ENCODE results near the gene PRAME. TPM values are rescaled to one million over a fixed set of nuclear protein-coding genes. Genes with fewer than 3 reads are reported as not detected.
A peak's percentile ranks its signal among the peaks of the same experiment; 100 is the strongest.

The PRAME gene
- total and polyA plus RNA-seq, 2 donors (not counting 3 experiments of a cell fraction or from before 2014, with no cell fraction given), result 0.07 TPM; not detected in 1

DNA sequence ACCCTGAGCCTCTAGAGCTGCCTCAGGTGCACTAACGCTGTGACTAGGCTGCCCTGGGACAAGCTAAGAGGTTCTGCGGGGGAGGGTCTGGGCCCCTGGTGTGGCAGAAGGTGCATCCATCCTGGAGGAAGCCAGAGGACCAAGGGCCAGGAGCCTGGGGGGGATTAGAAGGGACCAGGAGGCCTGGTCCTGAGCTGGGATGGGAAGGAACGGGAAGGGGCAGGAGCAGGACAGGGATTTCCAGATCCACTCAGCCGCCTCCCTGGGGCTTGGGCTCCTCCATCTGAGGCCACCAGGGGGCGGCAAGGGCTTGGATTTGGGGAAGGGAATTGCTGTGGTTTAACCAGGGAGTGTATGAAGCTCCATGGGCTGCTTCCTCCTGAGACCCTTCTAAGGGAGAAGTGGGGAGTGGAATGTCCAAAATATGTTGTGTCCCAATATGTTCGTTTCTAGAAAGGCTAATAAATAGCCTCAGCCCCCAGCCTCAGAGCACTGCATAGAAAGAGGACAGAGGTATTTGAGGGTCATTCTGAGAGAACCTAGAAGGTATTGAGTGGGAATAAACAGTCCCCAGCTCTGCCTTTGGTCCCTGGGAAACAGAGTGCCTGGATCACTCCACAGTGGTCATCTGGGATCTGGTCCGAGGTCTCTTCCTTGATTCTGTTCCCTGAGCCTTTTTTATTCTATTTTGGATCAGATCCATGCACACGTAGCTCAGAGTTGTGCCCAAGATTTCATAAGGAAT, 17.4 kb upstream of the PRAME start:
- H3K4me1 ChIP-seq (ENCODE audit: control insufficient read depth, extremely low read depth, insufficient read depth, low read length), result no peaks in the 10 kb centered on the region
- intact Hi-C loops (cut with micrococcal nuclease), result loop anchor here (1.0 kb wide), 1 partner anchor 112 kb away; no protein-coding TSS in a partner anchor
- H3K4me3 ChIP-seq (replicated peaks in 1 of 3; ENCODE audit: insufficient read depth in 1 of 3, low read depth in 1 of 3, low read length in 3 of 3), result no peak overlapping the region
- H3K9me1 ChIP-seq (replicated peaks; ENCODE audit: control insufficient read depth, extremely low read depth, insufficient read depth, low read length), result no peaks in the 10 kb centered on the region
- H4K20me1 ChIP-seq (replicated peaks; ENCODE audit: control insufficient read depth, extremely low read depth, insufficient read depth, low read length), result no peaks in the 10 kb centered on the region
- ChIA-PET CTCF (interaction anchor here (0.6 to 4.3 kb wide), 32 partner anchors 10 to 556 kb away, joined by 3 to 126 read pairs (median 4); partner anchors contain the start of genes PRAME and ZNF280A), POLR2A (no interaction called here)
- DNase-seq (ENCODE audit: low read depth, low spot score), result peak; percentile 31
- FAIRE-seq, result peak; percentile 69
- no TSS peak for BruUV-seq (replicated peaks)
- no peaks in the 10 kb centered on the region for H3K9me3 ChIP-seq (replicated peaks; ENCODE audit: control insufficient read depth, insufficient read depth, low read length)
- H3K27ac ChIP-seq (ENCODE audit: insufficient read depth, low read depth, low read length), result no peak overlapping the region
- no peak overlapping the region for H2AFZ ChIP-seq (ENCODE audit: low read depth, low read length)
- no peak overlapping the region for H3K4me2 ChIP-seq (ENCODE audit: insufficient read depth, low read length)
- peaks cover 10 to 12% of the 10 kb centered on the region in 2 experiments for H3K27me3 ChIP-seq (ENCODE audit: control insufficient read depth in 2 of 2, insufficient read depth in 2 of 2, low read length in 2 of 2)
- dilution Hi-C loops (cut with MboI; ENCODE audit: extremely low pct_ligation_motif_present, low sequenced_read_pairs), result no loop called here
- no peak overlapping the region for H3K9ac ChIP-seq (replicated peaks; ENCODE audit: extremely low read depth, insufficient read depth, low read length)
- no peaks in the 10 kb centered on the region for H3K79me2 ChIP-seq (ENCODE audit: control insufficient read depth, insufficient read depth, low read length)
- TF ChIP-seq, protein P1, sequence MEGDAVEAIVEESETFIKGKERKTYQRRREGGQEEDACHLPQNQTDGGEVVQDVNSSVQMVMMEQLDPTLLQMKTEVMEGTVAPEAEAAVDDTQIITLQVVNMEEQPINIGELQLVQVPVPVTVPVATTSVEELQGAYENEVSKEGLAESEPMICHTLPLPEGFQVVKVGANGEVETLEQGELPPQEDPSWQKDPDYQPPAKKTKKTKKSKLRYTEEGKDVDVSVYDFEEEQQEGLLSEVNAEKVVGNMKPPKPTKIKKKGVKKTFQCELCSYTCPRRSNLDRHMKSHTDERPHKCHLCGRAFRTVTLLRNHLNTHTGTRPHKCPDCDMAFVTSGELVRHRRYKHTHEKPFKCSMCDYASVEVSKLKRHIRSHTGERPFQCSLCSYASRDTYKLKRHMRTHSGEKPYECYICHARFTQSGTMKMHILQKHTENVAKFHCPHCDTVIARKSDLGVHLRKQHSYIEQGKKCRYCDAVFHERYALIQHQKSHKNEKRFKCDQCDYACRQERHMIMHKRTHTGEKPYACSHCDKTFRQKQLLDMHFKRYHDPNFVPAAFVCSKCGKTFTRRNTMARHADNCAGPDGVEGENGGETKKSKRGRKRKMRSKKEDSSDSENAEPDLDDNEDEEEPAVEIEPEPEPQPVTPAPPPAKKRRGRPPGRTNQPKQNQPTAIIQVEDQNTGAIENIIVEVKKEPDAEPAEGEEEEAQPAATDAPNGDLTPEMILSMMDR (IDR thresholded peaks at IDR 0.05; ENCODE audit: extremely low read depth in 1 of 2, insufficient read depth in 1 of 2, low read depth in 1 of 2, low read length in 2 of 2), result peak; percentile 82 to 94
- TF ChIP-seq EZH2 (IDR thresholded peaks at IDR 0.05; ENCODE audit: borderline replicate concordance, low read depth, low read length, severe bottlenecking), result no peak
- H3K36me3 ChIP-seq (ENCODE audit: control insufficient read depth in 2 of 2, extremely low read depth in 1 of 2, insufficient read depth in 2 of 2, low read length in 2 of 2), result no peaks in the 10 kb centered on the region

DNA sequence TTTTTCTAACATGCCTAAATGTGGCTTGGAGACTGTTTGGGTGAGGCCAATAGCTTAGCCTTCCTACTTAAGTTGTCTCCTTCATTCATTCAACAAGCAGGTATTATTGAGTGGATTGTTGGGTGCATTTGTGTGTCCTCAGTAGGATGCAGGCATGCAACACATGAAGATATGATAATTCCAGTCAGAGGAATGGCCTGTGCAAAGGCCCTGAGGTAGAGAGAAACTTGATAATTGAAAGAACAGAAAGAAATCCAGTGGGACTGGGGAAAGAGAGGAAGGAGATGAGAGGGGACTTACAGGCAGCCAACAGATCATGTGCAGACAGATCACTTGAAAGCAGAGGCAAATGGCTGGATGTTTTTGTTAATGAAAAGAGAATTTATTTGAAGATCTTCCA, 15.3 kb upstream of the PRAME start:
- Histone ChIP-seq H3K36me3 (ENCODE audit: control insufficient read depth in 2 of 2, extremely low read depth in 1 of 2, insufficient read depth in 2 of 2, low read length in 2 of 2) (no peaks in the 10 kb centered on the region), H4K20me1 (replicated peaks; ENCODE audit: control insufficient read depth, extremely low read depth, insufficient read depth, low read length) (no peaks in the 10 kb centered on the region), H3K4me2 (ENCODE audit: insufficient read depth, low read length) (no peak overlapping the region), H3K9ac (replicated peaks; ENCODE audit: extremely low read depth, insufficient read depth, low read length) (no peak overlapping the region), H3K27me3 (ENCODE audit: control insufficient read depth in 2 of 2, insufficient read depth in 2 of 2, low read length in 2 of 2) (peaks cover 10 to 14% of the 10 kb centered on the region in 2 experiments), H3K4me1 (ENCODE audit: control insufficient read depth, extremely low read depth, insufficient read depth, low read length) (no peaks in the 10 kb centered on the region), H3K4me3 (replicated peaks in 1 of 3; ENCODE audit: insufficient read depth in 1 of 3, low read depth in 1 of 3, low read length in 3 of 3) (no peak overlapping the region), H3K79me2 (ENCODE audit: control insufficient read depth, insufficient read depth, low read length) (no peaks in the 10 kb centered on the region), H2AFZ (ENCODE audit: low read depth, low read length) (no peak overlapping the region), H3K27ac (ENCODE audit: insufficient read depth, low read depth, low read length) (no peak overlapping the region), H3K9me1 (replicated peaks; ENCODE audit: control insufficient read depth, extremely low read depth, insufficient read depth, low read length) (no peaks in the 10 kb centered on the region), H3K9me3 (replicated peaks; ENCODE audit: control insufficient read depth, insufficient read depth, low read length) (no peaks in the 10 kb centered on the region)
- POLR2A ChIA-PET, result no interaction called here
- no peak for FAIRE-seq
- no peak for DNase-seq (ENCODE audit: low read depth, low spot score)
- dilution Hi-C loops (cut with MboI; ENCODE audit: extremely low pct_ligation_motif_present, low sequenced_read_pairs) (no loop called here), intact Hi-C loops (cut with micrococcal nuclease) (no loop called here)
- TF ChIP-seq GATA2 (IDR thresholded peaks at IDR 0.05; ENCODE audit: insufficient read depth, insufficient read length, low read depth, low read length), result no peak
- TF ChIP-seq, protein P1 (IDR thresholded peaks at IDR 0.05; ENCODE audit: extremely low read depth in 1 of 2, insufficient read depth in 1 of 2, low read depth in 1 of 2, low read length in 2 of 2), result no peak
- no peak for TF ChIP-seq FOS (IDR thresholded peaks at IDR 0.05; ENCODE audit: borderline replicate concordance, insufficient read depth, low read length)
- no peak for TF ChIP-seq JUN (IDR thresholded peaks at IDR 0.05; ENCODE audit: borderline replicate concordance, insufficient read depth, insufficient read length, low read depth)
- no peak for TF ChIP-seq POLR2AphosphoS5 (IDR thresholded peaks at IDR 0.05; ENCODE audit: insufficient read depth, low read depth, low read length)
- no peak for TF ChIP-seq EZH2 (IDR thresholded peaks at IDR 0.05; ENCODE audit: borderline replicate concordance, low read depth, low read length, severe bottlenecking)
- TF ChIP-seq MYC (IDR thresholded peaks at IDR 0.05; ENCODE audit: low read depth, low read length), result no peak
- TF ChIP-seq POLR2A (IDR thresholded peaks at IDR 0.05; ENCODE audit: low read depth, low read length), result no peak
- TF ChIP-seq, protein P2, sequence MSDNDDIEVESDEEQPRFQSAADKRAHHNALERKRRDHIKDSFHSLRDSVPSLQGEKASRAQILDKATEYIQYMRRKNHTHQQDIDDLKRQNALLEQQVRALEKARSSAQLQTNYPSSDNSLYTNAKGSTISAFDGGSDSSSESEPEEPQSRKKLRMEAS (IDR thresholded peaks at IDR 0.05; ENCODE audit: insufficient read depth, insufficient read length), result no peak
- no TSS peak for BruUV-seq (replicated peaks)
- CTCF ChIA-PET, result interaction anchor here (0.9 to 1.5 kb wide), 4 partner anchors 9 to 19 kb away, joined by 3 read pairs; no protein-coding TSS in a partner anchor

All from endothelial cell of umbilical vein (primary cell).